ENCODE measurements around the gene PDE2A. TPM values are rescaled to one million over a fixed set of nuclear protein-coding genes. Genes with fewer than 3 reads are reported as not detected.

Gene PDE2A
- total and polyA plus RNA-seq, 2 donors (not counting 3 experiments of a cell fraction or from before 2014, with no cell fraction given), result 14.8 to 16.8 TPM

DNA sequence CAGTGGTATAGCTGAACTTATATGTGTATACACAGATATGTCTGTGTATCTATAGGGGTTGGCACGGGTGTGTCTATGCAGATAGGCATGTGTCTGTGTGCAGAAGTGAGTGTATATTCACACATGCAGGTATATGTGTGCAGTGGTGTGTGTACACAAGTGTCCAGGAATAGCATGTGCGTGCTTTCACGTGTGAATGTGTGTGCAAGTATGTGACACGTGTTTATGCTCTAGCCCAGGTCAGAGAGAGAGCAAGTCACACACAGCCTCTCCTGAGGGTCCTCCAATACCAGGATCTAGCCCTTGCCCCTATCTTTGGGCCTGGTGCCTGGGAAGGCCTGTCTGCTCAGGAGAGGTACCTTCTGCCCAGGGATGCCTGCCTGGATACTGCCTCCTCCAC, 26.3 kb downstream of the PDE2A start:
- FAIRE-seq (no peak), DNase-seq (ENCODE audit: low read depth, low spot score) (no peak)
- no peak overlapping the region for H2AFZ ChIP-seq (ENCODE audit: low read depth, low read length)
- H4K20me1 ChIP-seq (replicated peaks; ENCODE audit: control insufficient read depth, extremely low read depth, insufficient read depth, low read length), result no peaks in the 10 kb centered on the region
- POLR2A ChIA-PET, result interaction anchor here (0.6 kb wide), 1 partner anchor 265 kb away, joined by 4 read pairs; no protein-coding TSS in a partner anchor
- H3K36me3 ChIP-seq (ENCODE audit: control insufficient read depth in 2 of 2, extremely low read depth in 1 of 2, insufficient read depth in 2 of 2, low read length in 2 of 2), result no peaks in the 10 kb centered on the region
- H3K4me3 ChIP-seq (replicated peaks in 1 of 3; ENCODE audit: insufficient read depth in 1 of 3, low read depth in 1 of 3, low read length in 3 of 3), result no peak overlapping the region
- no TSS peak for BruUV-seq (replicated peaks)
- CTCF ChIA-PET, result interaction anchor here (1.2 to 6.6 kb wide), 4 partner anchors 35 to 59 kb away, joined by 3 to 166 read pairs (median 60); no protein-coding TSS in a partner anchor
- no peaks in the 10 kb centered on the region for H3K27me3 ChIP-seq (ENCODE audit: control insufficient read depth in 2 of 2, insufficient read depth in 2 of 2, low read length in 2 of 2)
- H3K9ac ChIP-seq (replicated peaks; ENCODE audit: extremely low read depth, insufficient read depth, low read length), result no peak overlapping the region
- no peaks in the 10 kb centered on the region for H3K9me1 ChIP-seq (replicated peaks; ENCODE audit: control insufficient read depth, extremely low read depth, insufficient read depth, low read length)
- H3K4me1 ChIP-seq (ENCODE audit: control insufficient read depth, extremely low read depth, insufficient read depth, low read length), result peaks cover 5% of the 10 kb centered on the region
- intact Hi-C loops (cut with micrococcal nuclease), result no loop called here
- dilution Hi-C loops (cut with MboI; ENCODE audit: extremely low pct_ligation_motif_present, low sequenced_read_pairs), result no loop called here
- H3K27ac ChIP-seq (ENCODE audit: insufficient read depth, low read depth, low read length), result no peak overlapping the region
- no peaks in the 10 kb centered on the region for H3K79me2 ChIP-seq (ENCODE audit: control insufficient read depth, insufficient read depth, low read length)
- H3K9me3 ChIP-seq (replicated peaks; ENCODE audit: control insufficient read depth, insufficient read depth, low read length), result no peaks in the 10 kb centered on the region
- TF ChIP-seq GATA2 (IDR thresholded peaks at IDR 0.05; ENCODE audit: insufficient read depth, insufficient read length, low read depth, low read length), result no peak
- TF ChIP-seq, protein P1, sequence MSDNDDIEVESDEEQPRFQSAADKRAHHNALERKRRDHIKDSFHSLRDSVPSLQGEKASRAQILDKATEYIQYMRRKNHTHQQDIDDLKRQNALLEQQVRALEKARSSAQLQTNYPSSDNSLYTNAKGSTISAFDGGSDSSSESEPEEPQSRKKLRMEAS (IDR thresholded peaks at IDR 0.05; ENCODE audit: insufficient read depth, insufficient read length), result no peak
- TF ChIP-seq FOS (IDR thresholded peaks at IDR 0.05; ENCODE audit: borderline replicate concordance, insufficient read depth, low read length), result no peak
- TF ChIP-seq JUN (IDR thresholded peaks at IDR 0.05; ENCODE audit: borderline replicate concordance, insufficient read depth, insufficient read length, low read depth), result no peak
- TF ChIP-seq POLR2AphosphoS5 (IDR thresholded peaks at IDR 0.05; ENCODE audit: insufficient read depth, low read depth, low read length), result no peak
- TF ChIP-seq EZH2 (IDR thresholded peaks at IDR 0.05; ENCODE audit: borderline replicate concordance, low read depth, low read length, severe bottlenecking), result no peak
- TF ChIP-seq MYC (IDR thresholded peaks at IDR 0.05; ENCODE audit: low read depth, low read length), result no peak
- TF ChIP-seq POLR2A (IDR thresholded peaks at IDR 0.05; ENCODE audit: low read depth, low read length), result no peak
- TF ChIP-seq, protein P2, sequence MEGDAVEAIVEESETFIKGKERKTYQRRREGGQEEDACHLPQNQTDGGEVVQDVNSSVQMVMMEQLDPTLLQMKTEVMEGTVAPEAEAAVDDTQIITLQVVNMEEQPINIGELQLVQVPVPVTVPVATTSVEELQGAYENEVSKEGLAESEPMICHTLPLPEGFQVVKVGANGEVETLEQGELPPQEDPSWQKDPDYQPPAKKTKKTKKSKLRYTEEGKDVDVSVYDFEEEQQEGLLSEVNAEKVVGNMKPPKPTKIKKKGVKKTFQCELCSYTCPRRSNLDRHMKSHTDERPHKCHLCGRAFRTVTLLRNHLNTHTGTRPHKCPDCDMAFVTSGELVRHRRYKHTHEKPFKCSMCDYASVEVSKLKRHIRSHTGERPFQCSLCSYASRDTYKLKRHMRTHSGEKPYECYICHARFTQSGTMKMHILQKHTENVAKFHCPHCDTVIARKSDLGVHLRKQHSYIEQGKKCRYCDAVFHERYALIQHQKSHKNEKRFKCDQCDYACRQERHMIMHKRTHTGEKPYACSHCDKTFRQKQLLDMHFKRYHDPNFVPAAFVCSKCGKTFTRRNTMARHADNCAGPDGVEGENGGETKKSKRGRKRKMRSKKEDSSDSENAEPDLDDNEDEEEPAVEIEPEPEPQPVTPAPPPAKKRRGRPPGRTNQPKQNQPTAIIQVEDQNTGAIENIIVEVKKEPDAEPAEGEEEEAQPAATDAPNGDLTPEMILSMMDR (IDR thresholded peaks at IDR 0.05; ENCODE audit: extremely low read depth in 1 of 2, insufficient read depth in 1 of 2, low read depth in 1 of 2, low read length in 2 of 2), result no peak
- no peak overlapping the region for H3K4me2 ChIP-seq (ENCODE audit: insufficient read depth, low read length)

All from endothelial cell of umbilical vein (primary cell).